Hematopoietic multipotent progenitor cell (in vitro differentiated cells): Measurements from ENCODE around the gene POLR1D. TPM values are rescaled to one million over a fixed set of nuclear protein-coding genes. Genes with fewer than 3 reads are reported as not detected.
"Not testable (repeated sequence)": the region's sequence is repeated elsewhere in the genome, so short reads cannot be mapped to it uniquely, and the experiment has no call there.

Experiments used
- DNase-seq, 3 donors: peaks; one replicate each; pipeline ENCODE4 v3.0.0-alpha.2; 2011 to 2015; ENCODE audit warnings: low read depth in 2 of 3, low spot score in 2 of 3
- total RNA-seq: library from RNA; depleted of rRNA; stranded (reverse); fragments of >200 nt; gene quantifications from one replicate; pipeline ENCODE4 v1.2.3, GENCODE V29; 2012

The POLR1D gene
- total RNA-seq, 1 donor = 68.7 TPM

GRCh38 chr13:27613628-27614027 is 8.1 kb upstream of the POLR1D start:
- no peak for DNase-seq

GRCh38 chr13:27617881-27618321 is 3.8 kb upstream of the POLR1D start:
- no peak for DNase-seq

GRCh38 chr13:27619093-27619727 is 2.5 kb upstream of the POLR1D start:
- no peak for DNase-seq

- peak in 2 of 3 donors; percentile 59 to 73 for DNase-seq
These were observed 1.8 kb upstream of the POLR1D start for GRCh38 chr13:27619728-27620376.

GRCh38 chr13:27620377-27621115 is 1.1 kb upstream of the POLR1D start, which contains the start of gene LNX2:
LNX2 (minus strand) TSS chr13:27620529; CDS start chr13:27581703, 38,826 bp downstream.
- DNase-seq = peak; percentile 81 to 98 (median 96)

GRCh38 chr13:27621116-27621365 is 651 bp upstream of the POLR1D start:
- no peak for DNase-seq

- DNase-seq = peak in 1 of 3 donors; percentile 19
These were observed 569 bp downstream of the POLR1D start for GRCh38 chr13:27622102-27622820.

- DNase-seq = no peak
These were observed 1.2 kb downstream of the POLR1D start for GRCh38 chr13:27622881-27623280.

- DNase-seq = no peak
These were observed 2.4 kb downstream of the POLR1D start for GRCh38 chr13:27624071-27624470.

- DNase-seq = no peak
These were observed 4.1 kb downstream of the POLR1D start for GRCh38 chr13:27625839-27626238.

GRCh38 chr13:27627380-27627779 is 5.7 kb downstream of the POLR1D start:
- no peak for DNase-seq

- DNase-seq = no peak
These were observed 6.4 kb downstream of the POLR1D start for GRCh38 chr13:27628081-27628480.

GRCh38 chr13:27628766-27629165 is 7.1 kb downstream of the POLR1D start:
- not testable (repeated sequence) for DNase-seq

- no peak for DNase-seq
These were observed 9.5 kb downstream of the POLR1D start for GRCh38 chr13:27631156-27631555.

- peak in 1 of 3 donors; percentile 21 for DNase-seq
These were observed 10.0 kb downstream of the POLR1D start for GRCh38 chr13:27631665-27632064.

GRCh38 chr13:27632214-27632613 is 10.5 kb downstream of the POLR1D start:
- DNase-seq = no peak

GRCh38 chr13:27632648-27633047 is 11.0 kb downstream of the POLR1D start:
- DNase-seq = no peak

GRCh38 chr13:27634231-27634630 is 12.5 kb downstream of the POLR1D start:
- DNase-seq = no peak

GRCh38 chr13:27634791-27635190 is 13.1 kb downstream of the POLR1D start:
- no peak for DNase-seq

GRCh38 chr13:27635266-27635665 is 13.6 kb downstream of the POLR1D start:
- peak in 1 of 3 donors; percentile 36 for DNase-seq

GRCh38 chr13:27636589-27637288 is 15.0 kb downstream of the POLR1D start:
- no peak for DNase-seq
